ENCODE measurements around the gene PHACTR4.

Gene PHACTR4

GRCh38 chr1:28394136-28394535, 24.6 kb downstream of the PHACTR4 start:
- TF ChIP-seq, protein P1, sequence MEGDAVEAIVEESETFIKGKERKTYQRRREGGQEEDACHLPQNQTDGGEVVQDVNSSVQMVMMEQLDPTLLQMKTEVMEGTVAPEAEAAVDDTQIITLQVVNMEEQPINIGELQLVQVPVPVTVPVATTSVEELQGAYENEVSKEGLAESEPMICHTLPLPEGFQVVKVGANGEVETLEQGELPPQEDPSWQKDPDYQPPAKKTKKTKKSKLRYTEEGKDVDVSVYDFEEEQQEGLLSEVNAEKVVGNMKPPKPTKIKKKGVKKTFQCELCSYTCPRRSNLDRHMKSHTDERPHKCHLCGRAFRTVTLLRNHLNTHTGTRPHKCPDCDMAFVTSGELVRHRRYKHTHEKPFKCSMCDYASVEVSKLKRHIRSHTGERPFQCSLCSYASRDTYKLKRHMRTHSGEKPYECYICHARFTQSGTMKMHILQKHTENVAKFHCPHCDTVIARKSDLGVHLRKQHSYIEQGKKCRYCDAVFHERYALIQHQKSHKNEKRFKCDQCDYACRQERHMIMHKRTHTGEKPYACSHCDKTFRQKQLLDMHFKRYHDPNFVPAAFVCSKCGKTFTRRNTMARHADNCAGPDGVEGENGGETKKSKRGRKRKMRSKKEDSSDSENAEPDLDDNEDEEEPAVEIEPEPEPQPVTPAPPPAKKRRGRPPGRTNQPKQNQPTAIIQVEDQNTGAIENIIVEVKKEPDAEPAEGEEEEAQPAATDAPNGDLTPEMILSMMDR (IDR thresholded peaks at IDR 0.05; ENCODE audit: low read depth, low read length, missing control alignments) = no peak
- no peak overlapping the region for H3K4me3 ChIP-seq (replicated peaks; ENCODE audit: low read depth, low read length)
- no peak for DNase-seq (ENCODE audit: extremely low read depth, low read depth)

- TF ChIP-seq, protein P1 (IDR thresholded peaks at IDR 0.05; ENCODE audit: low read depth, low read length, missing control alignments) = no peak
- no peak for DNase-seq (ENCODE audit: extremely low read depth, low read depth)
These were observed 25.6 kb downstream of the PHACTR4 start for GRCh38 chr1:28395181-28395580.

DNA sequence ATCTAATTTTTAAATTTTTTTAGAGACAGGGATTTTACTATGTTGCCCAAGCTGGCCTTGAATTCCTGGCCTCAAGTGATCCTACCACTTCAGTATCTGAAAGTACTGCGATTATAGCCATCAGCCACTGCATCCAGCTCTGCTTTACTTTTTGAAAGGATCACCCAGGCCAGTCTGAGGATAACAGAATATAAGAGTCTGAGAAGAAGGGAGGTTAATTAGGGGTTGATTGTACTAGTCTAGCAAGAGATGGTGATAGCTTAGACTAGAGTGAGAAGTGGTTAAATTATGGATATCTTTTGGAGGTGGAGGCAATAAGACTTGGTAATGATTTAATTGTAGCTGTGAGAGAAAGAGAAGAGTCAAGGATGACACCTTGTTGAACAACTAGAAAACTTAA, 32.2 kb downstream of the PHACTR4 start:
- no peak overlapping the region for H3K4me3 ChIP-seq (replicated peaks; ENCODE audit: low read depth, low read length)
- TF ChIP-seq, protein P1 (IDR thresholded peaks at IDR 0.05; ENCODE audit: low read depth, low read length, missing control alignments) = no peak
- no peak for DNase-seq (ENCODE audit: extremely low read depth, low read depth)

More at GRCh38 chr1:28395181-28395580, 25.6 kb downstream of the PHACTR4 start:
- no peak overlapping the region for H3K4me3 ChIP-seq (replicated peaks; ENCODE audit: low read depth, low read length)

DNA sequence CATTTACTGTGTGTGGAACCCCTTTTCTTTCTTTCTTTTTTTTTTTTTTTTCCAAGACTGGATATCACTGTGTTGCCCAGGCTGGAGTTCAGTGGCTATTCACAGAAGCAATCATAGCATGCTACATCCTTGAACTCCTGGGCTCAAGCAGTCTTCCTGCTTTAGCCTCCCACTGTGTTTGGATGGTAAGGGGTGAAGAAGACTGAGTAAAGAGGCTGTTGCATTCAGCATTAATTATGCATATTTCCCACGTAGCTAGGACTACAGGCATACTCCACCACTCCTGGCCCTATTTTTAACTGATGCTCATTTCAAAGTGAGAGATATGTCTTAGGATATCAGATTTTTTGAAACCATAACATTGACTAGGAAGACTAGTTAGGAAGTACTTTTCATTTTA, 39.5 kb downstream of the PHACTR4 start:
- TF ChIP-seq, protein P1 (IDR thresholded peaks at IDR 0.05; ENCODE audit: low read depth, low read length, missing control alignments) = no peak
- no peak overlapping the region for H3K4me3 ChIP-seq (replicated peaks; ENCODE audit: low read depth, low read length)
- DNase-seq (ENCODE audit: extremely low read depth, low read depth) = no peak

DNA sequence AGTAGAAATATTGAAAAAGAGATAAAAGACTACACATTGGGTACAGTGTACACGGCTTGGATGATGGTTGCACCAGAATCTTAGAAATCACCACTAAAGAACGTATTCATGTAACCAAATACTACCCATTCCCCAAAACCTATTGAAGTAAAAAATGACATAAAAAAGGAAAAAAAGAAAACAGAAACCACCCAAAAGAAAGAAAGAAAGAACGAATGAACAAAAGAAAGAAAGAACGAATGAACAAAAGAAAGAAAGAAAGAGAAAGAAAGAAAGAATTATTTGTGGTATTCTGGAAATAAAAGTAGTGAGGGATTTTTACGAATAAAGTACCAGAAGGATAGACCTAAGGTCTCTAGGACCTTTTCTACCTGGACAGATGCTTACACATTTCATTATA, 42.1 kb downstream of the PHACTR4 start:
- no peak for DNase-seq (ENCODE audit: extremely low read depth, low read depth)
- H3K4me3 ChIP-seq (replicated peaks; ENCODE audit: low read depth, low read length) = no peak overlapping the region
- TF ChIP-seq, protein P1 (IDR thresholded peaks at IDR 0.05; ENCODE audit: low read depth, low read length, missing control alignments) = no peak

DNA sequence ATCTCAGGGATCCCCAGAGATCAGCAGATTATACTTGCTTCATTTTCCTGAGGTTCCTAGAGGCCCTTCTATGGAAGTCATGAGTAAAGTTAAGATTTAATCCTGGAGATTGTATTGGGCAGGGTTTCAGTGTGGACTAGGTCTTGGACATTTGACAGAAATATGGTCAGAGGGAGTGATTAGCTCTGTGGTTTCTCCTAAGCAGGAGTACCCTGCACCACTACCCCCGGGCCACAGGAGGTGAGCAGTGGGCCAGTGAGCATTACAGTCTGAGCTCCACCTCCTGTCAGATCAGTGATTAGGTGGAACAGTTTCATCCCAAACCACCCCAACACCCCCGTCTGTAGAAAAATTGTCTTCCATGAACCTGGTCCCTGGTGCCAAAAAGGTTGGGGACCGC, 43.2 kb downstream of the PHACTR4 start:
- no peak for DNase-seq (ENCODE audit: extremely low read depth, low read depth)
- no peak overlapping the region for H3K4me3 ChIP-seq (replicated peaks; ENCODE audit: low read depth, low read length)
- TF ChIP-seq, protein P1 (IDR thresholded peaks at IDR 0.05; ENCODE audit: low read depth, low read length, missing control alignments) = no peak

DNA sequence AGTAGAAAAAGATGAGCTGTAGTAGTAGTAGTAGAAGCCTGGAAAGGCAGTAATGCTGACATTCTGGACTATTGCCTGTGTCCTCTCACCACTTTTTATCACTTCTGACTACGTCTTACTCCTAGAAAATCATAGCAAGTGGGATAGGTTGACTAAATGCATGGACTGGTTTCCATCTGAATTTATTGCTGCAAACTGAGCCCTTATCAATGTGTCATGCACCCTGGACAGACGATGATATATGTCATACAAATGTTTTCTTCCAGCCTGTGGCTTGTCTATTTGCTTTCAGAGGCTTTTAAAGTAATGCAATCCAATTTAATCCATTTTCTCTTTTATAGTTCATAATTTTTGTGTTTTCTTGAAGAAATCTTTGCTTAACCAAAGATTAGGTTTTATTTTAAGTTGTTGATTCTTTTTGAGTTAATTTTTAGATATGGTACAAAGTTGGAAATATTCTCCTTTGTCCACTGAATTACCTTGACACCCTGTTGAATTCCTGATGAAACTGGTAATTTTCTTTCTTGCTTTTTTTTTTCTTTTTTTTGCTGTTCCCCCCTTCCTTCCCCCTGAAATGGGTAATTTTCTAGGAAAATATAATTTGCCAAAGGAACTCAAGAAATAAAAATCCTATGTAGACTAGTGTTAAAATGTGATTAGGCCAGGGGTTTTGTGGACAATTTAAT, 47.1 kb downstream of the PHACTR4 start:
- no peak overlapping the region for H3K4me3 ChIP-seq (replicated peaks; ENCODE audit: low read depth, low read length)
- TF ChIP-seq, protein P1 (IDR thresholded peaks at IDR 0.05; ENCODE audit: low read depth, low read length, missing control alignments) = no peak
- DNase-seq (ENCODE audit: extremely low read depth, low read depth) = no peak
